Measurements from ENCODE around the gene ROGDI.

Gene ROGDI

GRCh38 chr16:4801962-4802658 lies at the start of gene ROGDI:
Gene ROGDI, minus strand, starts transcription at chr16:4802633. Its CDS starts 62 bp downstream, at chr16:4802571.
- DNase-seq, result peak; percentile 88

- no peak for DNase-seq
These were observed 47.8 kb upstream of the ROGDI start for GRCh38 chr16:4850211-4850610.

GRCh38 chr16:4847774-4848587 lies 45.5 kb upstream of the ROGDI start:
- DNase-seq, result no peak

- peak; percentile 84 for DNase-seq
These were observed 44.7 kb upstream of the ROGDI start, which contains the start of the genes GLYR1 and UBN1 for GRCh38 chr16:4846901-4847773. Gene GLYR1, minus strand, starts transcription at chr16:4847288. Its CDS starts 23 bp downstream, at chr16:4847265. Gene UBN1, plus strand, starts transcription at chr16:4847481. Its CDS starts 5,437 bp downstream, at chr16:4852918.

GRCh38 chr16:4846503-4846900 lies 44.1 kb upstream of the ROGDI start:
- DNase-seq, result no peak

GRCh38 chr16:4840984-4841383 lies 38.6 kb upstream of the ROGDI start:
- DNase-seq, result no peak

- no peak for DNase-seq
These were observed 37.5 kb upstream of the ROGDI start for GRCh38 chr16:4839942-4840341.

- no peak for DNase-seq
These were observed 35.5 kb upstream of the ROGDI start for GRCh38 chr16:4837733-4838501.

- no peak for DNase-seq
These were observed 34.3 kb upstream of the ROGDI start for GRCh38 chr16:4836727-4837126.

- DNase-seq, result no peak
These were observed 31.2 kb upstream of the ROGDI start for GRCh38 chr16:4833584-4833983.

- DNase-seq, result no peak
These were observed 30.4 kb upstream of the ROGDI start for GRCh38 chr16:4832698-4833343.

- no peak for DNase-seq
These were observed 29.2 kb upstream of the ROGDI start for GRCh38 chr16:4831616-4832015.

GRCh38 chr16:4830408-4830807 lies 28.0 kb upstream of the ROGDI start:
- no peak for DNase-seq

- no peak for DNase-seq
These were observed 26.3 kb upstream of the ROGDI start for GRCh38 chr16:4828567-4829321.

GRCh38 chr16:4826980-4827379 lies 24.5 kb upstream of the ROGDI start:
- DNase-seq, result no peak

GRCh38 chr16:4826526-4826925 lies 24.1 kb upstream of the ROGDI start:
- no peak for DNase-seq

- no peak for DNase-seq
These were observed 22.8 kb upstream of the ROGDI start for GRCh38 chr16:4825196-4825595.

GRCh38 chr16:4820652-4821051 lies 18.2 kb upstream of the ROGDI start:
- DNase-seq, result no peak

- DNase-seq, result no peak
These were observed 12.2 kb upstream of the ROGDI start for GRCh38 chr16:4814542-4815173.

- DNase-seq, result no peak
These were observed 11.6 kb upstream of the ROGDI start for GRCh38 chr16:4814046-4814445.

All from DMS153 (cell line).